ENCODE results near the gene TRIM67. TPM values are rescaled to one million over a fixed set of nuclear protein-coding genes. Genes with fewer than 3 reads are reported as not detected.

The TRIM67 gene
- total and polyA plus RNA-seq, 2 experiments from 2014 or later: 0.13 TPM; not detected in 1

GRCh38 chr1:231159202-231159962 lies 2.5 kb upstream of the TRIM67 start:
- no peak overlapping the region for H3K27ac ChIP-seq
- H3K4me1 ChIP-seq (ENCODE audit: insufficient read depth): peaks cover 23% of the 10 kb centered on the region
- H3K4me2 ChIP-seq: no peak overlapping the region
- TF ChIP-seq, protein P1, sequence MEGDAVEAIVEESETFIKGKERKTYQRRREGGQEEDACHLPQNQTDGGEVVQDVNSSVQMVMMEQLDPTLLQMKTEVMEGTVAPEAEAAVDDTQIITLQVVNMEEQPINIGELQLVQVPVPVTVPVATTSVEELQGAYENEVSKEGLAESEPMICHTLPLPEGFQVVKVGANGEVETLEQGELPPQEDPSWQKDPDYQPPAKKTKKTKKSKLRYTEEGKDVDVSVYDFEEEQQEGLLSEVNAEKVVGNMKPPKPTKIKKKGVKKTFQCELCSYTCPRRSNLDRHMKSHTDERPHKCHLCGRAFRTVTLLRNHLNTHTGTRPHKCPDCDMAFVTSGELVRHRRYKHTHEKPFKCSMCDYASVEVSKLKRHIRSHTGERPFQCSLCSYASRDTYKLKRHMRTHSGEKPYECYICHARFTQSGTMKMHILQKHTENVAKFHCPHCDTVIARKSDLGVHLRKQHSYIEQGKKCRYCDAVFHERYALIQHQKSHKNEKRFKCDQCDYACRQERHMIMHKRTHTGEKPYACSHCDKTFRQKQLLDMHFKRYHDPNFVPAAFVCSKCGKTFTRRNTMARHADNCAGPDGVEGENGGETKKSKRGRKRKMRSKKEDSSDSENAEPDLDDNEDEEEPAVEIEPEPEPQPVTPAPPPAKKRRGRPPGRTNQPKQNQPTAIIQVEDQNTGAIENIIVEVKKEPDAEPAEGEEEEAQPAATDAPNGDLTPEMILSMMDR (IDR thresholded peaks at IDR 0.05; ENCODE audit: poor library complexity): no peak
- no peak for TF ChIP-seq EZH2phosphoT487 (IDR thresholded peaks at IDR 0.05; ENCODE audit: low read depth, severe bottlenecking, unreplicated experiment)
- TF ChIP-seq EZH2 (IDR thresholded peaks at IDR 0.05; ENCODE audit: borderline replicate concordance): no peak
- no peaks in the 10 kb centered on the region for H3K36me3 ChIP-seq (replicated peaks; ENCODE audit: insufficient read depth, low read depth)
- H4K20me1 ChIP-seq (ENCODE audit: insufficient read depth, poor library complexity, severe bottlenecking): no peaks in the 10 kb centered on the region
- H3K9me2 ChIP-seq (replicated peaks; ENCODE audit: insufficient read depth): no peaks in the 10 kb centered on the region
- no peak overlapping the region for H3K4me3 ChIP-seq
- no peak overlapping the region for H2AFZ ChIP-seq
- no peak for DNase-seq (ENCODE audit: low spot score)
- WGBS (ENCODE audit: low lambda C conversion rate, missing lambda C conversion rate): 80% methylated on average over 6 of the region's 6 CpGs
- H3K9me3 ChIP-seq (ENCODE audit: low read depth): no peaks in the 10 kb centered on the region
- H3K79me2 ChIP-seq: no peaks in the 10 kb centered on the region
- H3K27me3 ChIP-seq: peaks cover 54% of the 10 kb centered on the region

DNA sequence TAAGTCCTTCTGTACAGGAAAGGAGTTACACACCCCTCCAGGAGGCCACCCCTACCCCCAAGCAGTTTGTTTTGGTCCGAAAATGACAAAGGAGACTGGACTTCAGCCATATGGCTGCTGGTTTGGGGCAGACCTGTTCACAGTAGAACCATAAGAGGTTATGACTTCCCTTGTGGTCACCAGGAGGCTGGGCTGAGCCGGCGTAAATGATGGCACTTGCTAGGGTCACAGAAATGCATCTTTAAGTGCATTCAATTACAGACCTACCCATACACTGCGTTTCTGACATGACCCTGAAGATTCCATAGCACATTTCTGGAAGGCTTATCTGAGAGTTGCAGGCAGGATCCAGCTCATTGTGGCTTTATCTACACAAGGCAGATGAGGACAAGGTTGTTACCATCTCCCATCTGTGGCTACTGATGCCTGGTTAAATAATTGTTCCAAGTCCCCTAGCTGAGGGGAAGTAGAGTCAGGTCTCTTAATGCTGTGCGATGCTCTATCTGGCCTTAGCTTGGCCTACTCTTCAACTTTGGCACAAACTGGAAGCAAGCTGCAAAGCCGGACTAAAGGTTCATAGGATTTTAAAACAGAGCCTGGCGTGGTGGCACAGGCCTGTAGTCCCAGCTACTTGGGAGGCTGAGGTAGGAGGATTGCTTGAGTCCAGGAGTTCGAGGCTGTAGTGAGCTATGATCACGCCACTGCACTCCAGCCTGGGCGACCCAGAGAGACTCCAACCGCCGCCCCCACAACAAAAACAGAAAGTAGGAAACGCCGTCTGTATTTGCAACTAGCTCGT lies 1.7 kb upstream of the TRIM67 start:
- WGBS (ENCODE audit: low lambda C conversion rate, missing lambda C conversion rate): 81% methylated on average over 15 of the region's 15 CpGs
- no peak for DNase-seq (ENCODE audit: low spot score)

GRCh38 chr1:231160895-231161666 lies 777 bp upstream of the TRIM67 start:
- no peaks in the 10 kb centered on the region for H3K9me3 ChIP-seq (ENCODE audit: low read depth)
- TF ChIP-seq, protein P1 (IDR thresholded peaks at IDR 0.05; ENCODE audit: poor library complexity): no peak
- TF ChIP-seq EZH2phosphoT487 (IDR thresholded peaks at IDR 0.05; ENCODE audit: low read depth, severe bottlenecking, unreplicated experiment) (no peak), EZH2 (IDR thresholded peaks at IDR 0.05; ENCODE audit: borderline replicate concordance) (no peak)
- H3K9me2 ChIP-seq (replicated peaks; ENCODE audit: insufficient read depth): no peaks in the 10 kb centered on the region
- peak overlapping the region; percentile 98 for H3K4me2 ChIP-seq
- DNase-seq (ENCODE audit: low spot score): no peak
- no peaks in the 10 kb centered on the region for H3K36me3 ChIP-seq (replicated peaks; ENCODE audit: insufficient read depth, low read depth)
- H4K20me1 ChIP-seq (ENCODE audit: insufficient read depth, poor library complexity, severe bottlenecking): no peaks in the 10 kb centered on the region
- peaks cover 23% of the 10 kb centered on the region for H3K4me1 ChIP-seq (ENCODE audit: insufficient read depth)
- peak overlapping the region; percentile 61 for H3K4me3 ChIP-seq
- H3K27me3 ChIP-seq: peaks cover 71% of the 10 kb centered on the region
- H2AFZ ChIP-seq: peak overlapping the region; percentile 68
- H3K79me2 ChIP-seq: no peaks in the 10 kb centered on the region
- 8% methylated on average over 37 of the region's 51 CpGs for WGBS (ENCODE audit: low lambda C conversion rate, missing lambda C conversion rate)
- H3K27ac ChIP-seq: no peak overlapping the region

More for the DNA sequence above, 1.7 kb upstream of the TRIM67 start:
- Histone ChIP-seq H3K4me1 (ENCODE audit: insufficient read depth) (peaks cover 23% of the 10 kb centered on the region), H3K79me2 (no peaks in the 10 kb centered on the region), H3K27ac (no peak overlapping the region), H3K9me3 (ENCODE audit: low read depth) (no peaks in the 10 kb centered on the region), H3K36me3 (replicated peaks; ENCODE audit: insufficient read depth, low read depth) (no peaks in the 10 kb centered on the region), H3K4me3 (no peak overlapping the region), H3K9me2 (replicated peaks; ENCODE audit: insufficient read depth) (no peaks in the 10 kb centered on the region), H2AFZ (no peak overlapping the region), H3K27me3 (peaks cover 62% of the 10 kb centered on the region), H3K4me2 (no peak overlapping the region), H4K20me1 (ENCODE audit: insufficient read depth, poor library complexity, severe bottlenecking) (no peaks in the 10 kb centered on the region)
- TF ChIP-seq, protein P1 (IDR thresholded peaks at IDR 0.05; ENCODE audit: poor library complexity): no peak
- TF ChIP-seq EZH2 (IDR thresholded peaks at IDR 0.05; ENCODE audit: borderline replicate concordance): no peak
- TF ChIP-seq EZH2phosphoT487 (IDR thresholded peaks at IDR 0.05; ENCODE audit: low read depth, severe bottlenecking, unreplicated experiment): no peak

Measured in hepatocyte (in vitro differentiated cells).